Epithelial cell of proximal tubule (primary cell): ENCODE data around the gene DNASE1L2. TPM values are rescaled to one million over a fixed set of nuclear protein-coding genes. Genes with fewer than 3 reads are reported as not detected.
"Not testable (repeated sequence)": the region's sequence is repeated elsewhere in the genome, so short reads cannot be mapped to it uniquely, and the experiment has no call there.

ENCODE experiments used
- DNase-seq: peaks from one replicate; pipeline ENCODE4 v3.0.0-alpha.2; 2011; ENCODE audit warnings: low read depth
- H3K4me3 ChIP-seq: 2 replicates; pipeline ENCODE4 v1.5.1; 2011; ENCODE audit warnings: low read depth, mild to moderate bottlenecking, low read length
- total RNA-seq: library from RNA; depleted of rRNA; stranded (reverse); fragments of >200 nt; gene quantifications from 2 replicates; pipeline ENCODE4 v1.2.3, GENCODE V29; 2015
- TF ChIP-seq, protein P1 (sequence below): conservative IDR thresholded peaks from 2 replicates; pipeline ENCODE4 v1.5.1; 2012; ENCODE audit warnings: low read depth, mild to moderate bottlenecking, low read length

The DNASE1L2 gene
- total RNA-seq, 1 donor from 2014 or later: 0.52 TPM

DNA sequence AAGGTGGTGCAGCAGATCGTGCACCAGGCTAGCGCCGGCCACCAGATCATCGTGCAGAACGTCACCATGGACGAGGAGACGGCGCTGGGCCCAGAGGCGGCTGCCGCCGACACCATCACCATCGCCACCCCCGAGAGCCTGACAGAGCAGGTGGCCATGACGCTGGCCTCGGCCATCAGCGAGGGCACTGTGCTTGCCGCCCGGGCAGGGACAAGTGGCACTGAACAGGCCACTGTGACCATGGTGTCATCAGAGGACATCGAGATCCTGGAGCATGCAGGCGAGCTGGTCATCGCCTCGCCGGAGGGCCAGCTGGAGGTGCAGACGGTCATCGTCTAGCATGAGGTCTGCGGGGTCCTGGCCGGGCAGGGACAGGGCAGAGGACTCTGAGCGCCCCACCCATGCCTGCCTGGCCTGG, 1.0 kb upstream of the DNASE1L2 start:
- TF ChIP-seq, protein P1, sequence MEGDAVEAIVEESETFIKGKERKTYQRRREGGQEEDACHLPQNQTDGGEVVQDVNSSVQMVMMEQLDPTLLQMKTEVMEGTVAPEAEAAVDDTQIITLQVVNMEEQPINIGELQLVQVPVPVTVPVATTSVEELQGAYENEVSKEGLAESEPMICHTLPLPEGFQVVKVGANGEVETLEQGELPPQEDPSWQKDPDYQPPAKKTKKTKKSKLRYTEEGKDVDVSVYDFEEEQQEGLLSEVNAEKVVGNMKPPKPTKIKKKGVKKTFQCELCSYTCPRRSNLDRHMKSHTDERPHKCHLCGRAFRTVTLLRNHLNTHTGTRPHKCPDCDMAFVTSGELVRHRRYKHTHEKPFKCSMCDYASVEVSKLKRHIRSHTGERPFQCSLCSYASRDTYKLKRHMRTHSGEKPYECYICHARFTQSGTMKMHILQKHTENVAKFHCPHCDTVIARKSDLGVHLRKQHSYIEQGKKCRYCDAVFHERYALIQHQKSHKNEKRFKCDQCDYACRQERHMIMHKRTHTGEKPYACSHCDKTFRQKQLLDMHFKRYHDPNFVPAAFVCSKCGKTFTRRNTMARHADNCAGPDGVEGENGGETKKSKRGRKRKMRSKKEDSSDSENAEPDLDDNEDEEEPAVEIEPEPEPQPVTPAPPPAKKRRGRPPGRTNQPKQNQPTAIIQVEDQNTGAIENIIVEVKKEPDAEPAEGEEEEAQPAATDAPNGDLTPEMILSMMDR: no peak
- no peak for DNase-seq

DNA sequence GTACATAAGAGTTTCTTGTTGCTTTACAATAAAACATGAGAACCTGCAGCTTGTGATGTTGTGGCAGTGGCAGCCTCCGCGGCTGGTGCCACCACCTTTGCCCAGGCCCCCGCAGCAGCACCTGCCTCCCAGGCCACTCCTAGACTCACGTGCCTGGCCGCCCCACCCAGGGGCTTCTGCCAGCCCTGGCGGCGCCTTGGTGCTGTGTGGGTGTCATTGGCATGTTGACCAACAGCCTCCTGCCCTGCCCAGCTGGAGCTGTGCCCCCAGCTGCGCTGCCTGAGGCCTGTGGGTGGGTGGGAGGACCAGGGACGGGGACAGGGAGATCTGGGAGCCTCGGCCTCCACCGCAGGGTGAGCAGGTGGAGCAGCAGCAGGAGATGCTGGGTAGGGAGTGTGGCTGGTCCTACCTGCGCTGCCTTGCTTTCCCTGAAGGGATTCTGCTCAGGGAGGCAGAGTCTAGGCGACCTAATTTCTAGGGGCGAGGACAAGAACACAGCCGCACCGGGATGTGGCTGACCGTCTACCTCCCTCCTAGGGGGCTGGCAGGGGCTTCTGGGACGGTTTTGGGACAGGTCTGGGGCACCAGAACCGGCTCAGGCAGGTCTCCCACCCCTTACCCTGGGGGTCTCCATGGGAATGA, 428 bp upstream of the DNASE1L2 start:
- TF ChIP-seq, protein P1: no peak

More for the DNA sequence above, 1.0 kb upstream of the DNASE1L2 start:
- H3K4me3 ChIP-seq: no peak overlapping the region

DNA sequence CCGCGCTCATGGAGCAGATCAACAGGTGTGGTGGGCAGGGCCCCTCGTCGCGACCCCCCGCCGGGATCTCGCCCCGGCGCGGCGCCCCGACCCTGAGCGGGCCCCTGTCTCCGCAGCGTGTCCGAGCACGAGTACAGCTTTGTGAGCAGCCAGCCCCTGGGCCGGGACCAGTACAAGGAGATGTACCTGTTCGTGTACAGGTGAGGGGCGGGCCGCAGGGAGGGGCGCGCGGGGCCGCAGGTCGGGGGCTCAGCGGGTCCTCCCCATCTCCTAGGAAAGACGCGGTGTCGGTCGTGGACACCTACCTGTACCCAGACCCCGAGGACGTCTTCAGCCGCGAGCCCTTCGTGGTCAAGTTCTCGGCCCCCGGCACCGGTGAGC, 848 bp downstream of the DNASE1L2 start:
- DNase-seq: no peak
- no peak overlapping the region for H3K4me3 ChIP-seq
- TF ChIP-seq, protein P1: no peak

More for the DNA sequence above, 428 bp upstream of the DNASE1L2 start:
- DNase-seq: no peak
- H3K4me3 ChIP-seq: no peak overlapping the region

DNA sequence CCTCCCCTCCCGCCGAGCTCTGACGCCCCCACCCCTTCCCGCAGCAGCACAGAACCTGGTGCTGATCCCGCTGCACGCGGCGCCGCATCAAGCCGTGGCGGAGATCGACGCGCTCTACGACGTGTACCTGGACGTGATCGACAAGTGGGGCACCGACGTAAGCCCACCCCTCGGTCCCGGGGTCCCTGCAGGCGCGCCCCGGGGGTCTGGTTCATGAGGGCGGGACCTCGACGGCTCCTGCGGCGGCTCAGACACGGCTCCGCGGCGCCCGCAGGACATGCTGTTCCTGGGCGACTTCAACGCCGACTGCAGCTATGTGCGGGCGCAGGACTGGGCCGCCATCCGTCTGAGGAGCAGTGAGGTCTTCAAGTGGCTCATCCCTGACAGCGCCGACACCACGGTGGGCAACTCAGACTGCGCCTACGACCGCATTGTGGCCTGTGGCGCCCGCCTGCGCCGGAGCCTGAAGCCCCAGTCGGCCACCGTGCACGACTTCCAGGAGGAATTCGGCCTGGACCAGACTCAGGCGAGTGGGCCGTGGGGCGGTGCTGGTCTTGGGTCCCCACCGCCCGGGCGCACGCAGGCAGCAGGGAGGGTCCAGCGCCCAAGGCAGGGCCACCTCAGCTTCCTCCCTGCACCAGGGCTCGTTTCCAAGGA, 1.4 kb downstream of the DNASE1L2 start:
- TF ChIP-seq, protein P1: no peak
- DNase-seq: no peak
- no peak overlapping the region for H3K4me3 ChIP-seq

DNA sequence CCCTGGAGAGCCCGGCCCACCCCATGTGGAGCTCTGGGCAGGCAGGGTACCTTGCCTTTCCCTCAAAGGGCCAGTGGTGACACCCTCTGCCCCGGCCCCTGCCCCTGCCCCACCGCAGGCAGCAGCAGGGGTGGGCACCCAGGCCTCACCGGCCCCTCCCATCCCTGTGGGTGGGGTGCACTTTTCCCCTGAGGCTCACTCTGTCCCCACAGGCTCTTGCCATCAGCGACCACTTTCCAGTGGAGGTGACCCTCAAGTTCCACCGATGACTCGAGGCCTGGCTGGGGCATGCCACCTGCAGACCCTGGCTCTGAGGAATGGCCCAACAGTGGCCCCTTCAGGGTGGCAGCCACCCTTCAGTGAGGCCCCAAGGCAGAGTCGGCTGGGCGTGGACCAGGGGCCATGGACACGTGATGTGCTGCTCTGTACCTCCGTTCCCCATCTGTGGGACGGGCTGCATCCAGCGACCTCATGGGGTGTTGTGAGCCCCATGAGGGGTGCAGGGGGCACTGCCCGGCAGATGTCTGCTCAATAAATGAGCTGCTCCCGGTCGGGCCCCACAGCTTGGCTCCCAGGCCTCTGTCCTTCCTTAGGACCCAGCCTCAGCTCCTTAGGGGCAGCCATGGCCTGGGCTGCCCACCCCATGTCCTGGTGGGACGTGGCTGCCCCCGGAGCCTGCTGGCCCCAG, 2.0 kb downstream of the DNASE1L2 start:
- DNase-seq: no peak
- TF ChIP-seq, protein P1: no peak
- no peak overlapping the region for H3K4me3 ChIP-seq

DNA sequence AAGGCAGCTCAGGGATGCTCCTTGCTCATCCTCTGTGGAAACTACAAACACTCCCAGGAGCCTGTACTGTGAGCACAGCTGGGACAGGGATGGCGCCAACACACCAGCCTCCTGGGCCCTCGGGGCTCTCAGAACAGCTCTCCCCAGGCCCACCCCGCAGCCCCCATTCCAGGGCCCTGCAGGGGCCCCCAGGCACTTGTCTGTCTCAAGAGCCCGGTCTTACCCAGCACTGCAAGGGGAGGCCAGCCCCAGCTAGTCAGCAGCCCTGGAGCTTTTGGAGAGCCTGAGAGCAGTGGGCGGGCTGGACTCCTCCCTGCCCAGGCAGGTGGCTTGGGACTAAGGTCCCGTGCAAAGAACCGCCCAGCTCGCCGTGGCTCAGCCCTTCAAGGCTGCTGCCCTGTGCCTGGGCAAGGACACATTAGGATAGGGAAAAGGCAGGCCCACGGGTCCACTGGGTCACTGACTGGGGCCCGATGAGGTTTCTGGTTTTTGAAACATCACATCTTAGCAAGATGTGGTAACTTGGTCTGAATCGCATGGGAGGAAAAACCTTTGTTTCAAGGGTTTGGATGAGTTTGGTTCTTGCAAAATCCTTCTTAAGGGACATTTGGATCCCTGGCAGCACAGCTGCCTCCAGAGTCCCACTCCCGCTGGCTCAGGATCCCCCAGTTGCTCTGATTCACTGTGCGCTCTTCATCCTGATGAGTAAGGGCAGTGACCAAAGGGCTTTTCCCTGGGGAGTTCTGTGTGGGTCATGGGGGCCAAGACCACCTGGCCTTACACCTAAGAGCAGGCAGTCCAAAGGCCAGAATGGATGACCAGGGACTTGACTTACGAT, 2.8 kb downstream of the DNASE1L2 start:
- DNase-seq: no peak
- TF ChIP-seq, protein P1: no peak
- H3K4me3 ChIP-seq: no peak overlapping the region

DNA sequence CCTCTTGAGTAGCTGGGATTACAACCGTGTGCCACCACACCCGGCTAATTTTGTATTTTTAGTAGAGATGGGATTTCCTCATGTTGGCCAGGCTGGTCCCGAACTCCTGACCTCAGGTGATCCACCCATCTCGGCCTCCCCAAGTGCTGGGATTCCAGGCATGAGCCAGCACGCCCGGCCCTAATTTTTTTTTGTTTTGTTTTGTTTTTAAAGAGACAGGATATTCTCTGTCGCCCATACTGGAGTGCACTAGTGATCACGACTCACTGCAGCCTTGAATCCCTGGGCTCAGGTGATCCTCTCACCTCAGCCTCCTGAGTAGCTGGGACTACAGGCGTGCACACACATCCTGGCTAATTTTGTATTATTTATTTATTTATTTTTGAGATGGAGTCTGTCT, 4.1 kb downstream of the DNASE1L2 start:
- not testable (repeated sequence) for DNase-seq, H3K4me3 ChIP-seq
